COLO668 (cell line): Measurements from ENCODE around the gene DPP7.

Source experiments
- DNase-seq: peaks from one replicate; lab custom pipeline; 2025; ENCODE audit not compliant: unreplicated experiment; lab: John Stamatoyannopoulos, UW

Gene DPP7

GRCh38 chr9:137114613-137115393 lies at the start of gene DPP7:
TSS of gene DPP7 (minus strand) at chr9:137114733. CDS start at chr9:137114713, 20 bp downstream.
- peak; percentile 82 for DNase-seq

GRCh38 chr9:137163805-137164204 lies 49.3 kb upstream of the DPP7 start:
- no peak for DNase-seq

- no peak for DNase-seq
Measured at GRCh38 chr9:137163365-137163715, 48.8 kb upstream of the DPP7 start.

- DNase-seq, result peak; percentile 71
Measured at GRCh38 chr9:137162505-137163364, 48.2 kb upstream of the DPP7 start.

- DNase-seq, result peak; percentile 60
Measured at GRCh38 chr9:137161558-137162486, 47.3 kb upstream of the DPP7 start.

GRCh38 chr9:137160716-137161557 lies 46.4 kb upstream of the DPP7 start:
- peak; percentile 83 for DNase-seq

GRCh38 chr9:137160054-137160425 lies 45.5 kb upstream of the DPP7 start:
- no peak for DNase-seq

GRCh38 chr9:137159105-137160053 lies 44.8 kb upstream of the DPP7 start:
- DNase-seq, result no peak

- peak; percentile 41 for DNase-seq
Measured at GRCh38 chr9:137158625-137159024, 44.1 kb upstream of the DPP7 start.

GRCh38 chr9:137157618-137158415 lies 43.3 kb upstream of the DPP7 start:
- no peak for DNase-seq

- peak; percentile 52 for DNase-seq
Measured at GRCh38 chr9:137156567-137157375, 42.2 kb upstream of the DPP7 start.

- no peak for DNase-seq
Measured at GRCh38 chr9:137152844-137153405, 38.4 kb upstream of the DPP7 start.

- peak; percentile 82 for DNase-seq
Measured at GRCh38 chr9:137150617-137151457, 36.3 kb upstream of the DPP7 start.

GRCh38 chr9:137149942-137150616 lies 35.5 kb upstream of the DPP7 start:
- peak; percentile 81 for DNase-seq

GRCh38 chr9:137149363-137149762 lies 34.8 kb upstream of the DPP7 start:
- no peak for DNase-seq

GRCh38 chr9:137148661-137149060 lies 34.1 kb upstream of the DPP7 start:
- no peak for DNase-seq
